Measurements from ENCODE around the gene RAB26.

DNA sequence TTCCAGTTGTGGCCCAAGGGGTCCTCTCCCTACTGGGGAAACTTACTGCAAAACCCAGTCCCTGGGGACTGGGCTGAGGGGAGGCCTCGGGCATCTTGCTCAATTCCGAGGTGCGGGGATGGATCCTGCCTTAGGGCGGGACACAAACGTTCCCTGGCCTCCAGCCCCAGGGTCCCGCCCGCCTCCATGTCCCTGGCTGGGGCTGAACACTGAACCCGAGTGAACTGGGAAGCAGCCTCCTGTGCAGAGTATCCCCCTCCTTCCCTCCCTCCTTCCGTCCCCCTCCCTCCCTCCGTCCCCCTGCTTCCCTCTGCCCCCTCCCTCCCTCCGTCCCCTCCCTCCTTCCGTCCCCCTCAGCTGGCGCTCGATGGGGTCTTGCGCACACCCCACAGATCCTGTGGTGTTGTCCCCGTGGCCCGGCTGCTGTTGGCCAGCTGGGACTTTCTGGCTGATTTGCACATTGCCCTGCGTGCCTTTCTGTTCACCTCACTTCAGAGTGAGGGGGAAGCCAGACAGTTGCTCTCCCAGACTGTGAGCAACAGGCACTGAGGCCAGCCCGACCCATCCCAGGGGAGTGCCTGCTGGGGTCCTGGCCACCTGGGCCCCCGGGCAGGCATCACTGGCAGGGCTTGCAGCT is 12.6 kb downstream of the RAB26 start:
- TF ChIP-seq CTCF (tag by site-specific recombination; IDR thresholded peaks at IDR 0.05), result no peak
- no peak for TF ChIP-seq ZNF544 (tag by site-specific recombination; IDR thresholded peaks at IDR 0.05)
- no peak for TF ChIP-seq ATF2 (tag by site-specific recombination; IDR thresholded peaks at IDR 0.05; ENCODE audit: low read depth)
- no peak for TF ChIP-seq SP2 (tag by site-specific recombination; IDR thresholded peaks at IDR 0.05)
- no peak for TF ChIP-seq ZFP3 (tag by site-specific recombination; IDR thresholded peaks at IDR 0.05; ENCODE audit: low read depth)
- no peak for TF ChIP-seq YY1 (tag by site-specific recombination; IDR thresholded peaks at IDR 0.05)
- no peak for TF ChIP-seq ZNF391 (tag by site-specific recombination; IDR thresholded peaks at IDR 0.05; ENCODE audit: borderline replicate concordance, low read depth)
- TF ChIP-seq PRDM1 (tag by site-specific recombination; IDR thresholded peaks at IDR 0.05), result no peak

Measured in HEK293 (cell line).